ENCODE results near the gene GRHL1. TPM values are rescaled to one million over a fixed set of nuclear protein-coding genes. Genes with fewer than 3 reads are reported as not detected.

Gene GRHL1
- total RNA-seq, 1 donor from 2014 or later: 6.2 TPM

- no peak for DNase-seq (ENCODE audit: low read depth)
- no peaks in the 10 kb centered on the region for H3K36me3 ChIP-seq (ENCODE audit: control insufficient read depth, insufficient read depth, low read length)
- H3K4me3 ChIP-seq (ENCODE audit: low read depth, low read length): no peak overlapping the region
- TF ChIP-seq CTCF (IDR thresholded peaks at IDR 0.05; ENCODE audit: insufficient read depth, low read length, poor library complexity, severe bottlenecking): no peak
- H3K27me3 ChIP-seq (ENCODE audit: control insufficient read depth, insufficient read depth, low read length): no peaks in the 10 kb centered on the region
Observed at GRCh38 chr2:9982891-9983290, 31.4 kb downstream of the GRHL1 start.

- no peaks in the 10 kb centered on the region for H3K27me3 ChIP-seq (ENCODE audit: control insufficient read depth, insufficient read depth, low read length)
- no peak overlapping the region for H3K4me3 ChIP-seq (ENCODE audit: low read depth, low read length)
- no peak for TF ChIP-seq CTCF (IDR thresholded peaks at IDR 0.05; ENCODE audit: insufficient read depth, low read length, poor library complexity, severe bottlenecking)
- DNase-seq (ENCODE audit: low read depth): no peak
- no peaks in the 10 kb centered on the region for H3K36me3 ChIP-seq (ENCODE audit: control insufficient read depth, insufficient read depth, low read length)
Observed at GRCh38 chr2:9983401-9984216, 32.1 kb downstream of the GRHL1 start.

GRCh38 chr2:9984217-9984739 lies 32.8 kb downstream of the GRHL1 start:
- TF ChIP-seq CTCF (IDR thresholded peaks at IDR 0.05; ENCODE audit: insufficient read depth, low read length, poor library complexity, severe bottlenecking): peak; percentile 53
- Histone ChIP-seq H3K36me3 (ENCODE audit: control insufficient read depth, insufficient read depth, low read length) (no peaks in the 10 kb centered on the region), H3K27me3 (ENCODE audit: control insufficient read depth, insufficient read depth, low read length) (no peaks in the 10 kb centered on the region), H3K4me3 (ENCODE audit: low read depth, low read length) (no peak overlapping the region)
- no peak for DNase-seq (ENCODE audit: low read depth)

- no peak for DNase-seq (ENCODE audit: low read depth)
Observed at GRCh38 chr2:9984871-9985480, 33.5 kb downstream of the GRHL1 start.

GRCh38 chr2:9985531-9986328 lies 34.2 kb downstream of the GRHL1 start:
- Histone ChIP-seq H3K27me3 (ENCODE audit: control insufficient read depth, insufficient read depth, low read length) (no peaks in the 10 kb centered on the region), H3K4me3 (ENCODE audit: low read depth, low read length) (no peak overlapping the region), H3K36me3 (ENCODE audit: control insufficient read depth, insufficient read depth, low read length) (no peaks in the 10 kb centered on the region)
- no peak for TF ChIP-seq CTCF (IDR thresholded peaks at IDR 0.05; ENCODE audit: insufficient read depth, low read length, poor library complexity, severe bottlenecking)
- no peak for DNase-seq (ENCODE audit: low read depth)

More at GRCh38 chr2:9984871-9985480, 33.5 kb downstream of the GRHL1 start:
- TF ChIP-seq CTCF (IDR thresholded peaks at IDR 0.05; ENCODE audit: insufficient read depth, low read length, poor library complexity, severe bottlenecking): no peak
- Histone ChIP-seq H3K27me3 (ENCODE audit: control insufficient read depth, insufficient read depth, low read length) (no peaks in the 10 kb centered on the region), H3K4me3 (ENCODE audit: low read depth, low read length) (no peak overlapping the region), H3K36me3 (ENCODE audit: control insufficient read depth, insufficient read depth, low read length) (no peaks in the 10 kb centered on the region)
